HCT116 (cell line): ENCODE data around the gene SHISAL1. TPM values are rescaled to one million over a fixed set of nuclear protein-coding genes. Genes with fewer than 3 reads are reported as not detected.

Source experiments
- ATAC-seq: fragments of 200-7000 bp; cut with Tn5 transposase; 2 replicates; pipeline ENCODE4 v1.9.1; 2020; ENCODE audit warnings: mild to moderate bottlenecking, moderate library complexity
- BruUV-seq: library from RNA; stranded (reverse); fragments of 400-500 nt; replicated peaks from 2 replicates; lab custom pipeline; 2021; lab: Mats Ljungman, UMichigan
- CTCF ChIA-PET: fragments of 300-600 bp; sonication (Branson Sonifier 250); formaldehyde crosslinking; loops from one replicate; lab custom pipeline; 2021; ENCODE audit warnings: antibody characterized with exemption; lab: Charles Lee
- POLR2A ChIA-PET: fragments of 300-600, 350-600 bp; sonication (Branson Sonifier 250); formaldehyde crosslinking; loops from one replicate; lab custom pipeline; 2021; ENCODE audit warnings: antibody characterized with exemption; lab: Charles Lee
- RAD21 ChIA-PET, 2 experiments: fragments of 300-600 bp; sonication (Branson Sonifier 250); formaldehyde crosslinking; loops; one replicate each; lab custom pipeline; 2023; ENCODE audit warnings: low total read pairs in 2 of 2; ENCODE audit not compliant: uncharacterized antibody in 2 of 2, unreplicated experiment in 2 of 2, low non-redundant PET in 1 of 2; lab: Charles Lee
- DNase-seq: peaks from one replicate; pipeline ENCODE4 v3.0.0-alpha.2; 2010; ENCODE audit warnings: low read depth, low spot score
- H2AFZ ChIP-seq: fragments of 200-600 bp; shearing (Covaris generic), sonication (generic); 2 replicates; pipeline ENCODE4 v1.6.1; 2017; ENCODE audit warnings: low read depth, mixed run types, mixed read lengths, antibody characterized with exemption, low read length; ENCODE audit not compliant: poor library complexity, severe bottlenecking
- H3K27ac ChIP-seq: 2 replicates; pipeline ENCODE4 v1.5.1; 2012; ENCODE audit warnings: low read depth, low read length
- H3K27me3 ChIP-seq: fragments of 200-600 bp; sonication (generic); 2 replicates; pipeline ENCODE4 v1.6.1; 2016; ENCODE audit warnings: mixed run types, low read length, mixed read lengths; ENCODE audit not compliant: insufficient read depth
- H3K36me3 ChIP-seq, 2 experiments: fragments of 200-500 bp in 1 of 2; fragments of 200-600 bp in 1 of 2; sonication (Bioruptor generic) in 1 of 2; sonication (generic) in 1 of 2; 2 replicates each; pipeline versions ENCODE4 v1.5.1 to v1.6.1; 2014 to 2016; ENCODE audit warnings: low read length in 2 of 2, inconsistent platforms in 1 of 2, mixed read lengths in 1 of 2, mixed run types in 1 of 2; ENCODE audit not compliant: insufficient read depth in 2 of 2, control insufficient read depth in 1 of 2
- H3K4me1 ChIP-seq, 2 experiments: fragments of 200-600 bp in 1 of 2; sonication (generic) in 1 of 2; 2 replicates each; pipeline versions ENCODE4 v1.5.1 to v1.6.1; 2012 to 2017; ENCODE audit warnings: low read length in 2 of 2, inconsistent platforms in 1 of 2, mild to moderate bottlenecking in 1 of 2, mixed read lengths in 1 of 2, mixed run types in 1 of 2, moderate library complexity in 1 of 2; ENCODE audit not compliant: insufficient read depth in 2 of 2, control insufficient read depth in 1 of 2
- H3K4me2 ChIP-seq: fragments of 200-600 bp; sonication (generic); 2 replicates; pipeline ENCODE4 v1.6.1; 2017; ENCODE audit warnings: mixed run types, low read length, mixed read lengths
- H3K4me3 ChIP-seq, 2 experiments: fragments of 200-600 bp in 1 of 2; sonication (generic) in 1 of 2; replicated peaks in 1 of 2; 2 replicates each; pipeline ENCODE4 v1.5.1; 2011 to 2016; ENCODE audit warnings: low read length in 2 of 2, control low read depth in 1 of 2, low read depth in 1 of 2, mild to moderate bottlenecking in 1 of 2, mixed read lengths in 1 of 2, mixed run types in 1 of 2
- H3K79me2 ChIP-seq: fragments of 200-600 bp; sonication (generic); 2 replicates; pipeline ENCODE4 v1.6.1; 2017; ENCODE audit warnings: mild to moderate bottlenecking, mixed run types, low read length, moderate library complexity, mixed read lengths; ENCODE audit not compliant: insufficient read depth
- H3K9ac ChIP-seq: fragments of 200-600 bp; sonication (generic); 2 replicates; pipeline ENCODE4 v1.6.1; 2016; ENCODE audit warnings: low read length, mixed read lengths
- H3K9me2 ChIP-seq: fragments of 200-600 bp; sonication (generic), shearing (Covaris generic); 2 replicates; pipeline ENCODE4 v1.6.1; 2017; ENCODE audit warnings: mixed run types, mild to moderate bottlenecking, moderate library complexity; ENCODE audit not compliant: insufficient read depth
- H3K9me3 ChIP-seq, 2 experiments: fragments of 200-500 bp in 1 of 2; fragments of 200-600 bp in 1 of 2; sonication (Bioruptor generic) in 1 of 2; sonication (generic) in 1 of 2; 2 replicates each; pipeline ENCODE4 v1.6.1; 2014 to 2017; ENCODE audit warnings: low read length in 2 of 2, mixed read lengths in 2 of 2, inconsistent platforms in 1 of 2, low read depth in 1 of 2, mild to moderate bottlenecking in 1 of 2, mixed run types in 1 of 2, moderate library complexity in 1 of 2; ENCODE audit not compliant: control insufficient read depth in 1 of 2, insufficient read depth in 1 of 2
- H4K20me1 ChIP-seq: fragments of 200-600 bp; sonication (generic), shearing (Covaris generic); 2 replicates; pipeline ENCODE4 v1.6.1; 2017; ENCODE audit warnings: mixed run types, mild to moderate bottlenecking, moderate library complexity; ENCODE audit not compliant: insufficient read depth
- CTCF ChIP-seq, 3 experiments: fragments of 200-600 bp in 1 of 3; sonication (generic) in 1 of 3; IDR thresholded peaks in 2 of 3; conservative IDR thresholded peaks in 1 of 3; 2 replicates each; pipeline ENCODE4 v1.5.1; 2012 to 2017; ENCODE audit warnings: low read depth in 2 of 3, low read length in 2 of 3, antibody characterized with exemption in 1 of 3, borderline replicate concordance in 1 of 3, control low read depth in 1 of 3, mild to moderate bottlenecking in 1 of 3, mixed read lengths in 1 of 3, mixed run types in 1 of 3, moderate library complexity in 1 of 3; ENCODE audit not compliant: insufficient read depth in 1 of 3
- ELF1 ChIP-seq: IDR thresholded peaks from 2 replicates; pipeline ENCODE4 v1.6.1; 2012; ENCODE audit warnings: low read depth, borderline replicate concordance
- EZH2 ChIP-seq: fragments of 200-600 bp; sonication (generic); IDR thresholded peaks from 2 replicates; pipeline ENCODE4 v1.6.1; 2017; ENCODE audit warnings: antibody characterized with exemption, mixed run types
- EZH2phosphoT487 ChIP-seq: fragments of 200-600 bp; IDR thresholded peaks from 2 replicates; pipeline ENCODE4 v1.6.1; 2018; ENCODE audit warnings: antibody characterized with exemption, borderline replicate concordance
- FOSL1 ChIP-seq: IDR thresholded peaks from 2 replicates; pipeline ENCODE4 v1.6.1; 2012; ENCODE audit warnings: low read depth
- JUND ChIP-seq: IDR thresholded peaks from 2 replicates; pipeline ENCODE4 v1.6.1; 2012
- MAX ChIP-seq: IDR thresholded peaks from 2 replicates; pipeline ENCODE4 v1.6.1; 2012
- POLR2AphosphoS5 ChIP-seq: IDR thresholded peaks from 2 replicates; pipeline ENCODE4 v1.6.1; 2011; ENCODE audit warnings: mild to moderate bottlenecking, low read depth, low read length, moderate library complexity
- RAD21 ChIP-seq: IDR thresholded peaks from 2 replicates; pipeline ENCODE4 v1.6.1; 2012; ENCODE audit warnings: low read depth, mild to moderate bottlenecking
- REST ChIP-seq: IDR thresholded peaks from 2 replicates; pipeline ENCODE4 v1.6.1; 2012; ENCODE audit warnings: low read depth
- SP1 ChIP-seq: IDR thresholded peaks from 2 replicates; pipeline ENCODE4 v1.6.1; 2012; ENCODE audit warnings: low read depth
- SRF ChIP-seq: IDR thresholded peaks from 2 replicates; pipeline ENCODE4 v1.6.1; 2012; ENCODE audit warnings: low read depth
- TCF7L2 ChIP-seq: IDR thresholded peaks from 2 replicates; pipeline ENCODE4 v1.7.0; 2011; ENCODE audit warnings: borderline replicate concordance, inconsistent platforms; ENCODE audit not compliant: insufficient read depth, insufficient read length; ENCODE audit errors: extremely low read depth
- YY1 ChIP-seq: IDR thresholded peaks from 2 replicates; pipeline ENCODE4 v1.6.1; 2011; ENCODE audit warnings: low read length, low read depth, moderate library complexity, mild to moderate bottlenecking; ENCODE audit not compliant: insufficient replicate concordance; ENCODE audit errors: extremely low read depth
- intact Hi-C: fragments of 100-400 bp; cut with micrococcal nuclease; formaldehyde crosslinking; loops from 2 replicates; pipeline ENCODE4 v1.10.0; 2022
- total RNA-seq: library from RNA; stranded (reverse); gene quantifications from one replicate; pipeline ENCODE4 v1.2.1, GENCODE V29; 2021; ENCODE audit not compliant: unreplicated experiment

The SHISAL1 gene
- total RNA-seq, 1 experiment from 2014 or later, result not detected

- BruUV-seq, result no TSS peak
- DNase-seq, result no peak
- no peaks in the 10 kb centered on the region for H3K4me1 ChIP-seq
- ATAC-seq, result no peak
- no peaks in the 10 kb centered on the region for H4K20me1 ChIP-seq
- no peak for TF ChIP-seq RAD21
- no peak for TF ChIP-seq EZH2phosphoT487
- TF ChIP-seq SP1, result no peak
- TF ChIP-seq TCF7L2, result no peak
- TF ChIP-seq, all 23 proteins: peak for 0
- H3K9ac ChIP-seq, result no peak overlapping the region
- no peak overlapping the region for H3K4me3 ChIP-seq
- H3K36me3 ChIP-seq, result no peaks in the 10 kb centered on the region
- peaks cover 0 to 6% of the 10 kb centered on the region in 2 experiments; a peak in 1 of 4 replicates for H3K9me3 ChIP-seq
- CTCF ChIA-PET, result no interaction called here
- peaks cover under 1% of the 10 kb centered on the region; the same call in 1 of the 2 replicates for H3K27me3 ChIP-seq
- POLR2A ChIA-PET, result no interaction called here
- H3K79me2 ChIP-seq, result no peaks in the 10 kb centered on the region
- no peak overlapping the region for H3K4me2 ChIP-seq
- H3K9me2 ChIP-seq, result no peaks in the 10 kb centered on the region
- intact Hi-C loops, result no loop called here
- RAD21 ChIA-PET, result no interaction called here
- H3K27ac ChIP-seq, result no peak overlapping the region
- H2AFZ ChIP-seq, result no peak overlapping the region
Observed at GRCh38 chr22:44215287-44215686, 97.5 kb downstream of the SHISAL1 start.

- ATAC-seq, result no peak
- H3K4me1 ChIP-seq, result no peaks in the 10 kb centered on the region
- no peak for TF ChIP-seq SP1
- no peak for TF ChIP-seq CTCF (IDR thresholded peaks at IDR 0.05 in 2 of 3, conservative IDR thresholded peaks at IDR 0.05 in 1 of 3; ENCODE audit: borderline replicate concordance in 1 of 3, insufficient read depth in 1 of 3, low read depth in 2 of 3, low read length in 2 of 3)
- TF ChIP-seq EZH2, result no peak
- TF ChIP-seq MAX, result no peak
- no peak for TF ChIP-seq EZH2phosphoT487
- no peak for TF ChIP-seq REST
- TF ChIP-seq FOSL1, result no peak
- TF ChIP-seq YY1, result no peak
- TF ChIP-seq RAD21, result no peak
- TF ChIP-seq SRF, result no peak
- TF ChIP-seq ELF1, result no peak
- no peak for TF ChIP-seq POLR2AphosphoS5
- no peak for TF ChIP-seq JUND
- CTCF ChIA-PET, result no interaction called here
- BruUV-seq, result no TSS peak
- intact Hi-C loops, result no loop called here
- H3K27me3 ChIP-seq, result peaks cover 6% of the 10 kb centered on the region
- no peak overlapping the region for H2AFZ ChIP-seq
- RAD21 ChIA-PET, result no interaction called here
- no peaks in the 10 kb centered on the region for H3K36me3 ChIP-seq
- H3K4me3 ChIP-seq, result no peak overlapping the region
- no peak overlapping the region for H3K4me2 ChIP-seq
- H3K9me3 ChIP-seq, result peaks cover 0 to 6% of the 10 kb centered on the region in 2 experiments; a peak in 1 of 4 replicates
- DNase-seq, result no peak
- H4K20me1 ChIP-seq, result no peaks in the 10 kb centered on the region
- no peak overlapping the region for H3K9ac ChIP-seq
- POLR2A ChIA-PET, result no interaction called here
- no peaks in the 10 kb centered on the region for H3K79me2 ChIP-seq
- H3K27ac ChIP-seq, result no peak overlapping the region
- H3K9me2 ChIP-seq, result no peaks in the 10 kb centered on the region
Observed at GRCh38 chr22:44214764-44215163, 98.0 kb downstream of the SHISAL1 start.
